ENCODE data around the gene ANKRD13D. TPM values are rescaled to one million over a fixed set of nuclear protein-coding genes. Genes with fewer than 3 reads are reported as not detected.
"Not testable (repeated sequence)": the region's sequence is repeated elsewhere in the genome, so short reads cannot be mapped to it uniquely, and the experiment has no call there.

ANKRD13D gene
- total RNA-seq, 1 experiment from 2014 or later, result 58.9 TPM

GRCh38 chr11:67260406-67260805, 28.7 kb upstream of the ANKRD13D start:
- Histone ChIP-seq H2AFZ (ENCODE audit: low read length) (no peak overlapping the region), H3K36me3 (ENCODE audit: low read depth, low read length) (peaks cover 10% of the 10 kb centered on the region; the same call in 1 of the 2 replicates), H3K4me2 (ENCODE audit: low read length) (no peak overlapping the region), H3K9me2 (replicated peaks; ENCODE audit: low read length) (no peaks in the 10 kb centered on the region), H4K20me1 (ENCODE audit: low read length) (no peaks in the 10 kb centered on the region), H3K79me2 (ENCODE audit: low read length) (no peaks in the 10 kb centered on the region), H3K4me1 (ENCODE audit: insufficient read depth, low read length) (peaks cover 17% of the 10 kb centered on the region), H3K4me3 (ENCODE audit: low read length) (no peak overlapping the region), H3K9ac (ENCODE audit: low read length) (no peak overlapping the region), H3K27ac (ENCODE audit: low read length) (no peak overlapping the region), H3K9me3 (ENCODE audit: low read length) (no peaks in the 10 kb centered on the region), H3F3A (ENCODE audit: low read length, unreplicated experiment) (peaks cover 17% of the 10 kb centered on the region), H3K27me3 (ENCODE audit: low read length) (no peaks in the 10 kb centered on the region)
- POLR2A ChIA-PET (ENCODE audit: unreplicated experiment), result no interaction called here
- BruUV-seq (replicated peaks), result no TSS peak
- intact Hi-C loops (cut with micrococcal nuclease), result loop anchor here (5.0 kb wide), 1 partner anchor 112 kb away; the partner anchor contains the start of gene CLCF1
- no peak for ATAC-seq
- DNase-seq, result no peak
- TF ChIP-seq CTCF (conservative IDR thresholded peaks at IDR 0.05; ENCODE audit: low read depth, low read length) (no peak), EZH2phosphoT487 (IDR thresholded peaks at IDR 0.05; ENCODE audit: borderline replicate concordance, low read length) (no peak), EZH2 (IDR thresholded peaks at IDR 0.05; ENCODE audit: low read length, unreplicated experiment) (no peak)
- CTCF ChIA-PET, result no interaction called here

GRCh38 chr11:67260885-67261639, 28.0 kb upstream of the ANKRD13D start:
- BruUV-seq (replicated peaks); H3K79me2 ChIP-seq (ENCODE audit: low read length); H4K20me1 ChIP-seq (ENCODE audit: low read length); POLR2A ChIA-PET (ENCODE audit: unreplicated experiment); H3K27me3 ChIP-seq (ENCODE audit: low read length); H3K9me2 ChIP-seq (replicated peaks; ENCODE audit: low read length); H3K9me3 ChIP-seq (ENCODE audit: low read length); H3K27ac ChIP-seq (ENCODE audit: low read length); H3K36me3 ChIP-seq (ENCODE audit: low read depth, low read length): not testable (repeated sequence)
- peak overlapping the region; percentile 89 for H3K4me2 ChIP-seq (ENCODE audit: low read length)
- intact Hi-C loops (cut with micrococcal nuclease), result loop anchor here (5.0 kb wide), 1 partner anchor 111 kb away; the partner anchor contains the start of gene CLCF1
- CTCF ChIA-PET, result interaction anchor here (0.6 kb wide), 1 partner anchor 149 kb away, joined by 5 read pairs; no protein-coding TSS in a partner anchor
- H3K9ac ChIP-seq (ENCODE audit: low read length), result peak overlapping the region; percentile 12; the same call in 1 of the 2 replicates
- peak overlapping the region; percentile 86 for H2AFZ ChIP-seq (ENCODE audit: low read length)
- H3K4me1 ChIP-seq (ENCODE audit: insufficient read depth, low read length), result peaks cover 21% of the 10 kb centered on the region
- ATAC-seq (peak; percentile 19), DNase-seq (peak; percentile 62)
- peak overlapping the region; percentile 57 for H3K4me3 ChIP-seq (ENCODE audit: low read length)
- H3F3A ChIP-seq (ENCODE audit: low read length, unreplicated experiment), result peaks cover 17% of the 10 kb centered on the region

- BruUV-seq (replicated peaks), result no TSS peak
- peak overlapping the region; percentile 57 for H3K4me3 ChIP-seq (ENCODE audit: low read length)
- H3K79me2 ChIP-seq (ENCODE audit: low read length), result peaks cover under 1% of the 10 kb centered on the region; the same call in 1 of the 2 replicates
- intact Hi-C loops (cut with micrococcal nuclease), result loop anchor here (5.0 kb wide), 1 partner anchor 111 kb away; the partner anchor contains the start of gene CLCF1
- no peaks in the 10 kb centered on the region for H3K27me3 ChIP-seq (ENCODE audit: low read length)
- no peak for DNase-seq
- TF ChIP-seq EZH2 (IDR thresholded peaks at IDR 0.05; ENCODE audit: low read length, unreplicated experiment), result no peak
- TF ChIP-seq CTCF (conservative IDR thresholded peaks at IDR 0.05; ENCODE audit: low read depth, low read length), result peak; percentile 33; the same call in 1 of the 2 replicates
- no peak for TF ChIP-seq EZH2phosphoT487 (IDR thresholded peaks at IDR 0.05; ENCODE audit: borderline replicate concordance, low read length)
- H3K9ac ChIP-seq (ENCODE audit: low read length), result no peak overlapping the region
- no peak overlapping the region for H3K27ac ChIP-seq (ENCODE audit: low read length)
- peaks cover 5% of the 10 kb centered on the region; the same call in 1 of the 2 replicates for H3K36me3 ChIP-seq (ENCODE audit: low read depth, low read length)
- H3K9me3 ChIP-seq (ENCODE audit: low read length), result no peaks in the 10 kb centered on the region
- ATAC-seq, result no peak
- peaks cover 16% of the 10 kb centered on the region for H3F3A ChIP-seq (ENCODE audit: low read length, unreplicated experiment)
- no peaks in the 10 kb centered on the region for H3K9me2 ChIP-seq (replicated peaks; ENCODE audit: low read length)
- H4K20me1 ChIP-seq (ENCODE audit: low read length), result no peaks in the 10 kb centered on the region
- H3K4me2 ChIP-seq (ENCODE audit: low read length), result peak overlapping the region; percentile 89
- peaks cover 21% of the 10 kb centered on the region for H3K4me1 ChIP-seq (ENCODE audit: insufficient read depth, low read length)
- ChIA-PET CTCF (interaction anchor here (0.6 to 2.7 kb wide), 4 partner anchors 56 to 150 kb away, joined by 3 to 25 read pairs (median 4); partner anchors contain the start of gene KDM2A), POLR2A (ENCODE audit: unreplicated experiment) (no interaction called here)
- peak overlapping the region; percentile 86; the same call in 1 of the 2 replicates for H2AFZ ChIP-seq (ENCODE audit: low read length)
Measured at GRCh38 chr11:67261640-67261945, 27.5 kb upstream of the ANKRD13D start.
